Stimulated activated CD8-positive, alpha-beta memory T cell treated with anti-CD3 and anti-CD28 coated beads, Interleukin-15, amount 100 ng/mL, for 1 hour (primary cell): ENCODE measurements around the gene LRRC59.
A peak's percentile ranks its signal among the peaks of the same experiment; 100 is the strongest.
"Not testable (repeated sequence)": the region's sequence is repeated elsewhere in the genome, so short reads cannot be mapped to it uniquely, and the experiment has no call there.

ENCODE experiments used
- DNase-seq: peaks from one replicate; pipeline ENCODE4 v3.0.0-alpha.2; 2020; ENCODE audit warnings: low read depth

Gene LRRC59

GRCh38 chr17:50397111-50397918, at the start of gene LRRC59:
TSS of gene LRRC59 (minus strand) at chr17:50397523. CDS start at chr17:50397317, 206 bp downstream.
- peak; percentile 89 for DNase-seq

- DNase-seq: no peak
Observed at GRCh38 chr17:50445730-50446325, 48.5 kb upstream of the LRRC59 start.

- DNase-seq: no peak
Observed at GRCh38 chr17:50444841-50445715, 47.8 kb upstream of the LRRC59 start.

GRCh38 chr17:50443505-50443974, 46.2 kb upstream of the LRRC59 start:
- no peak for DNase-seq

- DNase-seq: no peak
Observed at GRCh38 chr17:50440838-50441829, 43.8 kb upstream of the LRRC59 start.

- no peak for DNase-seq
Observed at GRCh38 chr17:50440172-50440837, 43.0 kb upstream of the LRRC59 start.

GRCh38 chr17:50439008-50439407, 41.7 kb upstream of the LRRC59 start:
- no peak for DNase-seq

GRCh38 chr17:50437409-50437808, 40.1 kb upstream of the LRRC59 start:
- DNase-seq: no peak

GRCh38 chr17:50432125-50432762, 34.9 kb upstream of the LRRC59 start:
- DNase-seq: no peak

GRCh38 chr17:50430821-50431618, 33.7 kb upstream of the LRRC59 start:
- DNase-seq: no peak

- no peak for DNase-seq
Observed at GRCh38 chr17:50429793-50430192, 32.5 kb upstream of the LRRC59 start.

- no peak for DNase-seq
Observed at GRCh38 chr17:50428831-50429424, 31.6 kb upstream of the LRRC59 start.

GRCh38 chr17:50428126-50428525, 30.8 kb upstream of the LRRC59 start:
- DNase-seq: not testable (repeated sequence)

- DNase-seq: no peak
Observed at GRCh38 chr17:50426814-50427787, 29.8 kb upstream of the LRRC59 start.

- DNase-seq: no peak
Observed at GRCh38 chr17:50426472-50426782, 29.1 kb upstream of the LRRC59 start.

- peak; percentile 49 for DNase-seq
Observed at GRCh38 chr17:50425682-50426471, 28.6 kb upstream of the LRRC59 start, which contains the start of gene ACSF2. TSS of gene ACSF2 (plus strand) at chr17:50426218. CDS start at chr17:50426262, 44 bp downstream.
